Karpas-422 (cell line): ENCODE data around the gene BMPR2. TPM values are rescaled to one million over a fixed set of nuclear protein-coding genes. Genes with fewer than 3 reads are reported as not detected.
"Not testable (repeated sequence)": the region's sequence is repeated elsewhere in the genome, so short reads cannot be mapped to it uniquely, and the experiment has no call there.

ENCODE experiments used
- DNase-seq: peaks from one replicate; pipeline ENCODE4 v3.0.0-alpha.2; 2015
- H2AFZ ChIP-seq: fragments of 200-600 bp; sonication (generic); 2 replicates; pipeline ENCODE4 v1.6.1; 2014; ENCODE audit warnings: antibody characterized with exemption, low read length, mixed read lengths
- H3K27ac ChIP-seq: fragments of 200-600 bp; sonication (generic); 2 replicates; pipeline ENCODE4 v1.5.1; 2014; ENCODE audit warnings: mild to moderate bottlenecking, low read length, moderate library complexity
- H3K27me3 ChIP-seq: fragments of 200-600 bp; sonication (generic); 2 replicates; pipeline ENCODE4 v1.6.1; 2014; ENCODE audit warnings: low read length, mixed read lengths
- H3K36me3 ChIP-seq: fragments of 200-600 bp; sonication (generic); 2 replicates; pipeline ENCODE4 v1.6.1; 2014; ENCODE audit warnings: low read length, mixed read lengths; ENCODE audit not compliant: insufficient read depth
- H3K4me1 ChIP-seq: fragments of 200-600 bp; sonication (generic); 2 replicates; pipeline ENCODE4 v1.6.1; 2014; ENCODE audit warnings: mild to moderate bottlenecking, low read length, mixed read lengths
- H3K4me2 ChIP-seq: fragments of 200-600 bp; sonication (generic); 2 replicates; pipeline ENCODE4 v1.6.1; 2014; ENCODE audit warnings: low read length, low read depth, mild to moderate bottlenecking; ENCODE audit not compliant: poor library complexity, severe bottlenecking
- H3K4me3 ChIP-seq: fragments of 200-600 bp; sonication (generic); 2 replicates; pipeline ENCODE4 v1.5.1; 2014; ENCODE audit warnings: mild to moderate bottlenecking, antibody characterized with exemption, low read length, mixed read lengths
- H3K79me2 ChIP-seq: fragments of 200-600 bp; sonication (generic); 2 replicates; pipeline ENCODE4 v1.6.1; 2014; ENCODE audit warnings: mild to moderate bottlenecking, low read length, mixed read lengths
- H3K9ac ChIP-seq: fragments of 200-600 bp; sonication (generic); 2 replicates; pipeline ENCODE4 v1.6.0; 2014; ENCODE audit warnings: low read length
- H3K9me2 ChIP-seq: fragments of 200-600 bp; sonication (generic), shearing (Covaris generic); replicated peaks from 2 replicates; pipeline ENCODE4 v1.6.0; 2014; ENCODE audit warnings: mild to moderate bottlenecking, low read length, moderate library complexity; ENCODE audit not compliant: insufficient read depth
- H3K9me3 ChIP-seq: fragments of 300-700, 200-600 bp; sonication (generic); 2 replicates; pipeline ENCODE4 v1.6.1; 2014; ENCODE audit warnings: low read length, mixed read lengths
- H4K20me1 ChIP-seq: fragments of 200-600 bp; sonication (generic); 2 replicates; pipeline ENCODE4 v1.6.1; 2014; ENCODE audit warnings: mild to moderate bottlenecking, antibody characterized with exemption, low read length, low read depth; ENCODE audit not compliant: insufficient read depth
- total RNA-seq: library from RNA; depleted of rRNA; stranded (reverse); fragments of >200 nt; shearing (Covaris generic); gene quantifications from 2 replicates; pipeline ENCODE4 v1.2.3, GENCODE V29; 2014; ENCODE audit warnings: low replicate concordance

Gene BMPR2
- total RNA-seq, 1 experiment from 2014 or later: 4.0 TPM

DNA sequence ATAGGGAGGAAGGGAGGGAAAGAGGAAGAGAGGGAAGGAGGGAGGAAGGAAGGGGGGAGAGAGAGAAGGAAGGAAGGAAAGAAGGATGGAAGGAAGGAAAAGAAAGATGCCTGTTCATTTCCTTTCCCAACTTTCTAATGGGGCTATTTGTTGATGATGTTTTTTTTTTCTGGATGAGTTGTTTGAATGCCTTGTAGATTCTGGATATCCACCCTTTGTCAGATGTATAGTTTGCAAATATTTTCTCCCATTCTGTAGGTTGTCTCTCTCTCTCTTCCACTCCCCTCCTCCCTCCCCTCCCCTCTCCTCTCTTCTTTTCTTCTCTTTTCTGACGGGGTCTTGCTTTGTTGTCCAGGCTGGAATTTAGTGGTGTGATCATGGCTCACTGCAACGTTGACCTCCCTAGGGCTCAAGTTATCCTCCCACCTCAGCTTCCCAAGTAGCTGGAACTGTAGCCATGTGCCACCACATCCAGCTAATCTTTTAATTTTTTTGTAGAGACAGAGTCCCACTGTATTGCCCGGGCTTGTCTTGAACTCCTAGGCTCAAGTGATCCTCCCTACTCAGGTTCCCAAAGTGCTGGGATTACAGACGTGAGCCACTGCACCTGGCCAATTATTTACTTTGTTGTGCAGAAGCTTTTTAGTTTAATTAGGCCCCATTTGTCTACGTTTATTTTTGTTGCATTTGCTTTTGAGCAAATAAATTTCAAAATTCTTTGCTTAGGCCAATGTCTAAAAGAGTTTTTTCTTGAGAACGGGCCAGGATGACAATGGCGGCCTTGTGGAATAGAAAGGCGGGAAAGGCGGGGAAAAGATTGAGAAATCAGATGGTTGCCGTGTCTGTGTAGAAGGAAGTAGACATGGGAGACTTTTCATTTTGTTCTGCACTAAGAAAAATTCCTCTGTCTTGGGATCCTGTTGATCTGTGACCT is 201.4 kb downstream of the BMPR2 start:
- H3K4me1 ChIP-seq: no peaks in the 10 kb centered on the region
- no peaks in the 10 kb centered on the region for H3K9me2 ChIP-seq
- H4K20me1 ChIP-seq: no peaks in the 10 kb centered on the region
- H3K9ac ChIP-seq: no peak overlapping the region
- no peak for DNase-seq
- no peak overlapping the region for H2AFZ ChIP-seq
- H3K4me3 ChIP-seq: no peak overlapping the region
- no peaks in the 10 kb centered on the region for H3K9me3 ChIP-seq
- H3K79me2 ChIP-seq: no peaks in the 10 kb centered on the region
- no peaks in the 10 kb centered on the region for H3K36me3 ChIP-seq
- H3K4me2 ChIP-seq: no peak overlapping the region
- H3K27me3 ChIP-seq: no peaks in the 10 kb centered on the region
- no peak overlapping the region for H3K27ac ChIP-seq

DNA sequence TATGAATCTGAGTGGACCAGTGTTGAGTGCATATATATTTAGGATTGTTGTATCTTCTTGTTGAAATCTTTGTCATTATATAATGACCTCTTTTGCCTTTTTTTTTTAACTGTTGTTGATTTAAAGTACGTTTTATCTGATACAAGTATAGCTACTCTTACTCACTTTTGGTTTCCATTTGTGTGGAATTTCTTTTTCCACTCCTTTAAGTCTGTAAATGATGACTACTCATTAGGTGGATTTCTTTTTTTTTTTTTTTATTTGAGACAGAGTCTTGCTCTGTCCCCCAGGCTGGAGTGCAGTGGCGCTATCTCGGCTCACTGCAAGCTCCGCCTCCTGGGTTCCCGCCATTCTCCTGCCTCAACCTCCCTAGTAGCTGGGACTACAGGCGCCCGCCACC is 206.7 kb downstream of the BMPR2 start:
- H3K9ac ChIP-seq, DNase-seq, H3K4me2 ChIP-seq, H3K27ac ChIP-seq, H3K4me1 ChIP-seq, H3K27me3 ChIP-seq, H3K4me3 ChIP-seq, H3K9me2 ChIP-seq, H3K79me2 ChIP-seq, H3K9me3 ChIP-seq, H3K36me3 ChIP-seq, H2AFZ ChIP-seq, H4K20me1 ChIP-seq: not testable (repeated sequence)

DNA sequence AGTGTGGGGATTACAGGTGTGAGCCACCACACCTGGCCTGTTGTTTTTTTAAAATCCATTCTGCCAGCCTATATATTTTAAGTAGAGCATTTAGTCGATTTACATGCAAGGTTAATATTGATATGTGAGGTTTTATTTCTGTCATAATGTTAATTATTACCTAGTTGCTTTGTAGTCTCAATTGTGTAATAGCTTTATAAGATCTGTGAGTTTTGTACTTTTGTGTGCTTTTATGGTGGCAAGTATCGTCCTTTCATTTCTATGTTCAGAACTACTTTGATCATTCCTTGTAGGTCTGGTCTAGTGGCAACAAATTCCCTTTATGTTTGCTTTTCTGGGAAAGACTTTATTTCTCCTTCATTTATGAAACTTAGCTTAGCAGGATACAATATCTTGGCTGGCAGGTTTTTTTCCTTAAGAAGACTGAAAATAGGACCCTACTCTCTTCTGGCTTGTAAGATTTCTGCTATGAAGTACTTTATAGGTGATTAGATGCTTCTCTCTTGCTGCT is 207.6 kb downstream of the BMPR2 start:
- H3K9ac ChIP-seq: no peak overlapping the region
- H4K20me1 ChIP-seq: no peaks in the 10 kb centered on the region
- no peak overlapping the region for H3K27ac ChIP-seq
- no peak overlapping the region for H3K4me2 ChIP-seq
- no peaks in the 10 kb centered on the region for H3K27me3 ChIP-seq
- no peaks in the 10 kb centered on the region for H3K9me2 ChIP-seq
- H2AFZ ChIP-seq: no peak overlapping the region
- H3K36me3 ChIP-seq: no peaks in the 10 kb centered on the region
- no peaks in the 10 kb centered on the region for H3K79me2 ChIP-seq
- H3K4me1 ChIP-seq: no peaks in the 10 kb centered on the region
- no peak overlapping the region for H3K4me3 ChIP-seq
- no peaks in the 10 kb centered on the region for H3K9me3 ChIP-seq
- DNase-seq: no peak

DNA sequence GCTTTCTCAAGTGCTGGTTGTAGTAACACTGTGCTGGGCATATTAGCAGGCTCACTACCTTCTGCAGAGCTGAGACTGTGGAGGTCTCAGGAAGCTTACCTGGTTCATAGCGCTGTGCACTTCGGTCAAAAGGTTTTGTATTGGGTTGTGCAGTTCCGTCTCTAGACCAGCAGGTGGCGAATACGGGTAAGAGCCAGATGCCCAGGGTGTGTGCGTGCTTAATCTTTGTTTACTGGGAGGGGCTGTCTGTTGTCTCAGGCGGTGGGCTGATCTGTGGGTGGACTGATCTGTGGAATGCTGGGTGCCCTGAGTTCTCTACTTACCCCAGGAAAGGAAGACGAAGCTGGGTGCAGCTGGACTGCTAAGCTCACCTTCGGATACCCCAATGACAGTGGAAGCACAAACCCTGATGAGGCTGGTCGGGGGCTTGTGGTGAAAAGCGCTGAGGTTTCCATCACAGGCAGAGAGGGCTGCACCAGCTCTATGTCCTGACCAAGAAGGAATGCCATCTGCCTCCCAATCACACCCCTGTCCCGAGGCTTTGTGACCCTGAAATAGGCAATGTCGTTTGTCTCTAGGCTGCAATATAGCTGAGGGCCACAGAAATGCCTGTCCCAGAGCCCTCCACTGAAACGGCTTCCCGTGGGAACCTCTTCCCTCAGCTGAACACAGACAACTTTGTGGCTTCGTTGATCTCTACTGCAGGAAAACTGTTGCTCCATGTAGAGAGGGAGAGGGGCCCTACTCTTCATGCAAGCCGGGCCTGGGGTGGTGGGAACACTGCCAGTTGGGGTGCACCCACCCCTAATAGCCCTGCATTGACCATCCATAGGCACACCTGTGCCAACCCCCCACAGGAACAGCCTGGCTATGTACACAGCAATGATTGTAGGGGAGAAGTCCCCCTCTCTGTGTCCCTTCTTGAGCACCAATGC is 212.8 kb downstream of the BMPR2 start:
- H3K4me1 ChIP-seq: no peaks in the 10 kb centered on the region

GRCh38 chr2:202589582-202589949 is 213.4 kb downstream of the BMPR2 start:
- H3K79me2 ChIP-seq: no peaks in the 10 kb centered on the region
- no peaks in the 10 kb centered on the region for H3K36me3 ChIP-seq
- no peak overlapping the region for H3K4me3 ChIP-seq
- no peaks in the 10 kb centered on the region for H3K9me2 ChIP-seq
- peaks cover under 1% of the 10 kb centered on the region; the same call in 1 of the 2 replicates for H3K4me1 ChIP-seq
- DNase-seq: no peak
- no peak overlapping the region for H3K27ac ChIP-seq
- H3K4me2 ChIP-seq: no peak overlapping the region
- no peaks in the 10 kb centered on the region for H3K27me3 ChIP-seq
- H4K20me1 ChIP-seq: no peaks in the 10 kb centered on the region
- no peaks in the 10 kb centered on the region for H3K9me3 ChIP-seq
- H3K9ac ChIP-seq: no peak overlapping the region
- H2AFZ ChIP-seq: no peak overlapping the region

More for the DNA sequence above, 212.8 kb downstream of the BMPR2 start:
- Histone ChIP-seq H3K4me3 (no peak overlapping the region), H3K27me3 (no peaks in the 10 kb centered on the region), H3K9me2 (no peaks in the 10 kb centered on the region), H3K79me2 (no peaks in the 10 kb centered on the region), H3K9me3 (no peaks in the 10 kb centered on the region), H3K9ac (no peak overlapping the region), H3K4me2 (no peak overlapping the region), H3K27ac (no peak overlapping the region), H2AFZ (no peak overlapping the region), H3K36me3 (no peaks in the 10 kb centered on the region), H4K20me1 (no peaks in the 10 kb centered on the region)
- DNase-seq: peak; percentile 92

GRCh38 chr2:202592566-202592965 is 216.4 kb downstream of the BMPR2 start:
- Histone ChIP-seq H4K20me1 (no peaks in the 10 kb centered on the region), H3K9me3 (no peaks in the 10 kb centered on the region), H3K27me3 (no peaks in the 10 kb centered on the region), H3K4me2 (no peak overlapping the region), H3K9me2 (no peaks in the 10 kb centered on the region), H3K9ac (no peak overlapping the region), H2AFZ (no peak overlapping the region), H3K36me3 (no peaks in the 10 kb centered on the region), H3K79me2 (no peaks in the 10 kb centered on the region), H3K27ac (no peak overlapping the region), H3K4me3 (no peak overlapping the region), H3K4me1 (peaks cover 4% of the 10 kb centered on the region; the same call in 1 of the 2 replicates)
- DNase-seq: no peak

- no peak overlapping the region for H3K27ac ChIP-seq
- no peak for DNase-seq
- H2AFZ ChIP-seq: no peak overlapping the region
- H3K4me3 ChIP-seq: no peak overlapping the region
- H3K9me3 ChIP-seq: no peaks in the 10 kb centered on the region
- no peaks in the 10 kb centered on the region for H3K36me3 ChIP-seq
- peaks cover 4% of the 10 kb centered on the region; the same call in 1 of the 2 replicates for H3K4me1 ChIP-seq
- no peaks in the 10 kb centered on the region for H3K9me2 ChIP-seq
- no peak overlapping the region for H3K4me2 ChIP-seq
- no peaks in the 10 kb centered on the region for H3K79me2 ChIP-seq
- H3K9ac ChIP-seq: no peak overlapping the region
- H3K27me3 ChIP-seq: no peaks in the 10 kb centered on the region
- no peaks in the 10 kb centered on the region for H4K20me1 ChIP-seq
Observed at GRCh38 chr2:202599105-202599504, 223.0 kb downstream of the BMPR2 start.

DNA sequence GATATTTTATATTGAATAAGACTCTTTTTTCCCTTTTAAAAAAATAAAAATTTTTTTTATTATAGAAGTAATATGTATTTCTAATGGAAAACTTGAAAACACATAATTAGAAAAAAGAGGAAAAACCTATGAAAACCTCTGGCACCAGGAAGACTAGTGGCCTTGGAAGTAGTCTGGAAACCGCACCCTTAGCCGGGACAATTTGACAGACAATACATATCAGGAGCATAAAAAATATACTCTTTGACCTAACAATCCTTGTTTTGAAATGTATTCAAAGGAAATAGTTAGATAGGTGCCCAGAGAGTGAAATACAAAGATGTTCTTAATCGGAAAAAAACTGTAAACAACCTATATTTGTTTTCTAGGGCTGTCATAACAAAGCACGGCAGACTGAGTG is 223.8 kb downstream of the BMPR2 start:
- H3K79me2 ChIP-seq: no peaks in the 10 kb centered on the region
- H3K4me2 ChIP-seq: no peak overlapping the region
- H3K4me1 ChIP-seq: no peaks in the 10 kb centered on the region
- H3K4me3 ChIP-seq: no peak overlapping the region
- no peak overlapping the region for H3K9ac ChIP-seq
- DNase-seq: no peak
- H3K9me2 ChIP-seq: no peaks in the 10 kb centered on the region
- no peaks in the 10 kb centered on the region for H3K36me3 ChIP-seq
- H4K20me1 ChIP-seq: no peaks in the 10 kb centered on the region
- H2AFZ ChIP-seq: no peak overlapping the region
- no peaks in the 10 kb centered on the region for H3K27me3 ChIP-seq
- H3K27ac ChIP-seq: no peak overlapping the region
- no peaks in the 10 kb centered on the region for H3K9me3 ChIP-seq
